HG03469 (cell line): ENCODE data around the gene ZCWPW1.
"Not testable (repeated sequence)": the region's sequence is repeated elsewhere in the genome, so short reads cannot be mapped to it uniquely, and the experiment has no call there.

Experiments
- ATAC-seq: cut with Tn5 transposase; IDR thresholded peaks from one replicate; pipeline ENCODE4 v1.9.1; 2021; ENCODE audit warnings: mild to moderate bottlenecking, moderate library complexity, moderate number of reproducible peaks; ENCODE audit not compliant: unreplicated experiment

ZCWPW1 gene

GRCh38 chr7:100457033-100457432, 28.5 kb upstream of the ZCWPW1 start:
- no peak for ATAC-seq

DNA sequence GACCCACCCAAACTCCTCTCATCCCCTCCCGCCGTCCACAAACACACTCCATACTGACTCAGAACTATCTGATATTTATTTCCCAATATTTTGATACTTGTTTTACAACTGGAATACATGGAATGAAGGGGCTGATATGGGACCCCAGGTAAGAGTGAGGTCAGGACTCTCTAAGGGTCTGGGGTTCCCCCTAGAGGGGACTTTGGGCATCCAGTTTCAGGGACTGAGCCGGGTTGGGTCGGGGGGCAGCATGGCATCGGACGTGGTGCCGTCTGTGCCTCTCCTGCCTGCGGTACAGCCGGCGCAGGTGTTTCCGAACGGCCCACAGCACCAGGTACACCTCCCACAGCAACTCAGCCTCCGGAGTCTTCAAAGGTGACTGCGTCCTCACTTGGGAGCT, 28.1 kb upstream of the ZCWPW1 start:
- ATAC-seq = no peak

DNA sequence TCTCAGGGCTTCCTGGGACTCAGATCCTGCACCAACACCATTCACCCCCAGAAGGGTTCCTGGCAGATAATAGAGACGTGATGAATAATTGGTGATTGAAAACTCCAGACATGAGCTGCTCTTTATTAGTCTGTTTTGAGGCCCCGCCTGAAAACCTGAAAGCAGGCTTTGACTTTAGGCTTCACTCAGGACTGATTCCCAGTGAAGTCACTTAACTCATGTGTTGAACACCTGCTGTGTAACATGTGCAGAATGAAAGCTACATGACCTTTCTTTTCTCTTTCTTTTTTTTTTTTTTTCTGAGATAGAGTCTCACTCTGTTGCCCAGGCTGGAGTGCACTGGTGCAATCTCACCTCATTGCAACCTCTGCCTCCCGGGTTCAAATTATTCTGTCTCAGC, 26.7 kb upstream of the ZCWPW1 start:
- no peak for ATAC-seq

DNA sequence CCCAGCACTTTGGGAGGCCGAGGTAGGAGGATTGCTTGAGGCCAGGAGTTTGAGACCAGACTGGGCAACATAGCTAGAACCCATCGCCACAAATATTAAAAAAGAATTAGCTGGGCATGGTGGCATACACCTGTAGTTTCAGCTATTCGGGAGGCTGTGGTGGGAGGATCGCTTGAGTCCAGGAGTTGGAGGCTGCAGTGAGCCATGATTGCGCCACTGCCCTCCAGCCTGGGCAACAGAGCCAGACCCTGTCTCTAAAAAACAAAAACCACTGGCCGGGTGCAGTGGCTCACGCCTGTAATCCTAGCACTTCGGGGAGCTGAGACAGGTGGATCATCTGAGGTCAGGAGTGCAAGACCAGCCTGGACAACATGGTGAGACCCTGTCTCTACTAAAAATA, 25.4 kb upstream of the ZCWPW1 start:
- not testable (repeated sequence) for ATAC-seq

- ATAC-seq = no peak
Observed at GRCh38 chr7:100452513-100452912, 24.0 kb upstream of the ZCWPW1 start.

DNA sequence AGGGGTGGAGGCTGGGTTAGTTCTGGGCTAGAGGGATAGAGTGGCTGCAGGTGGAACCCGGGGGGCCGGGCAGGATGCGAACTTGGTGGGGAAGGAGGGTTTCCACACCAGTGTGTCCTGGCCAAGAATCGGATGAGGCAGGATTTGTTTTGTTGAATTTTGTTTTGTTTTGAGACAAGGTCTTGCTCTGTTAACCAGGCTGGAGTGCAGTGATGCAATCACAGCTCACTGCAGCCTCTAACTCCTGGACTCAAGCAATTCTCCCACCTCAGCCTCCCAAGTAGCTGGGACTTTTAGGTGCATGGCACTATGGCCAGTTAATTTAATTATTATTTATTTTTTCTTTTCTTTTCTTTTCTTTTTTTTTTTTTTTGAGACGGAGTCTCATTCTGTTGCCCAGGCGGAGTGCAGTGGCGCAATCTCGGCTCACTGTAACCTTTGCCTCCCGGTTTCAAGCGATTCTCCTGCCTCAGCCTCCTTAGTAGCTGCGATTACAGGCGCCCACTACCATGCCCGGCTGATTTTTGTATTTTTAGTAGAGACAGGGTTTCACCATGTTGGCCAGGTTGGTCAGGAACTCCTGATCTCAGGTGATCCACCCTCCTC, 20.8 kb upstream of the ZCWPW1 start:
- ATAC-seq = no peak

DNA sequence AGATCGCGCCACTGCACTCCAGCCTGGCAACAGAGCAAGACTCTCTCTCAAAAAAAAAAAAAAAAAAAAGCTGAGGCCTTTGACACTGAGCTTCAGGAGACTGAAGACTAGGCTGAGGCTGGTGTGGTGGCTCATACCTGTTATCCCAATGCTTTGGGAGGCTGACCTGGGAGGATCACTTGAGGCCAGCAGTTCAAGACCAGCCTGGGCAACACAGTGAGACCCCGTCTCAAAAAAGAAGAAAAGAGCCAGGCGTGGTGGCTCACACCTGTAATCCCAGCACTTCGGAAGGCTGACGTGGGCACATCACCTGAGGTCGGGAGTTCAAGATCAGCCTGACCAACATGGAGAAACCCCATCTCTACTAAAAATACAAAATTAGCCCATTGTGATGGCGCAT, 18.9 kb upstream of the ZCWPW1 start:
- not testable (repeated sequence) for ATAC-seq

- no peak for ATAC-seq
Observed at GRCh38 chr7:100446040-100446439, 17.5 kb upstream of the ZCWPW1 start.

DNA sequence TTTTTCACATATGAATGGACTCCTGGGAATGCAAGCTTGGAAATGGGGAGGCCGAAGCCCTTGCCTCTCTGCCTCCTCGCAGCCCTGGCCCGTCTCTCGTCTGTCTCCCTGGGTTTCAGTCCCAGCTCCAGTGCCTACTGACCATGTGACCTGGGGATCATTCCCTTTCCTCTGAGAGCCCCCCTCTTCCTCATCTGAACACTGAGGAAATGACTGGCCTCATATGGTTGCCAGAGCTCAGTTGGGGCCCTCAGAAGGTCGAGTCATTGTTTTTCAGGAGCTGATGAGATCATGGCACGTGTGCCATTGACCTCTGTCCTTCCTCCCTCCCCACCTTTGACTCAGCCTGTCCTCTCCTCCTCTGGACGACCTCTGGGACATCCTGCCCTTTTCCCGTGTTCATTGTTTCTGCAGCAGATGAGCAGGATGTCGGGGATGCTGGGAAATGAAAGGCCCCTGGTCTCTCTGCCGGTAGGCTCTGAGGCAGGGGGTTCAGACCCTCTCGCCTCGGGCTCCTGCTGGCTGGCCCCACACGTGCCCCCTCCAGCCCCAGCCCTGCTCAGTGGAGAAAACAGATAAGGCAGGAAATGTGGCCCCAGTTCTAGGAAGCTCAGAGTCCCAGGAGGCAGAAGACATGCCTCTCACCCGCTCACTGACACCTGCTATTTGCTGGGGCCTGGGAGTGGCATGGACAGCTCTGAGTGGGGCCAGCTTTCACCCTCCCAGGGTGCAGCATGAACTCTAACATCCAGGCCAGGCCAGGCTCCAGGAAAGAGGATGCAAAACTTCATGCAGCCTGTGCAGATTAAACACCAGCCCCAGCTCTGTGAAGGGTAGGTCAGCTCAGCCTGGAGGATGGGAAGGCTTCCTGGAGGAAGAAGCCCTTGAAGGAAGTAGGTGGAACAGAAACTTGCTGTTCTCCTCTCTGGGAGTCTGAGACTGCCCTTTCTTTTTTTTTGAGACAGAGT, 16.1 kb upstream of the ZCWPW1 start:
- no peak for ATAC-seq

GRCh38 chr7:100443096-100443840, 14.8 kb upstream of the ZCWPW1 start:
- no peak for ATAC-seq

DNA sequence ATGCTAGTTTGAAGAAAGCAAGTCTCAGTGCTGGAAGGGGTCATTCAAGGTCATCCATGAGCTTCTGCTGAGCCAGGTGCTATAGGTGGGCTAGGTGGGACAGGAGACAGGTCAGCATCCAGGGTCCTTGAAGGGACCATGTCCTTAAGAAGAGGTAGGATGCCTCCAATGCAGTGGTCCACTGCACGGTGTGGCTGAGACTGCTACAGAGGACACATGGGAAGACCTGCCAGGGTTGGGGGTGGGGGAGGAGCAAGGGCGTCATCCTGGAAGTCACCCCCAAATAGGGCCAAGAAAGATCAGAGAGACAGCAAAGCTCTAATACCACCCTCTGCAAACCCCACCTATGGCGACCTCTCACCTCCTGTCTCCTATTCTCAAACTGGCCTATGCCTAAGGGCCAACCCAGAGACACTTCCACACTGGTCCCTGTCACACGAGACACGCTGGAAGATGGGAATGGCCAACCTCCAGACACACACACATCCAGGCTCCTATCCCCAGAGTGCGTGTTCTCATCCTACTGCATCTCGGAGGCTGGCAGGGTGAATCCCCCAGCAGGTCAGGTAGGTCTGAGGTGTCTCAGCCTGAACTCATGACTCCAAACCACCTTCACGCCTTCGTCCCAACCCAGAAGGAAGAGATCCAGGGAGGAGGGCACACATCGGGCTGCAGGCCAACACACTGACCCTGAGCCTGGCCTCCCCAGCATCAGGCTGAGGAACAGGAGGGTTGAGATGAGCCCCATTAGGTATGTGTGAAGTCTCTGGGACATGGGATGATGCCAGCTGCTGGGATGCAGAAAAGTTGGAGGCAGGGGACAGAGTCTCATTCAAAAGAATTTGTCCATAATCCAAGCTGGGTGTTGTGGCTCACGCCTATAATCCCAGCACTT, 13.4 kb upstream of the ZCWPW1 start:
- ATAC-seq = no peak

DNA sequence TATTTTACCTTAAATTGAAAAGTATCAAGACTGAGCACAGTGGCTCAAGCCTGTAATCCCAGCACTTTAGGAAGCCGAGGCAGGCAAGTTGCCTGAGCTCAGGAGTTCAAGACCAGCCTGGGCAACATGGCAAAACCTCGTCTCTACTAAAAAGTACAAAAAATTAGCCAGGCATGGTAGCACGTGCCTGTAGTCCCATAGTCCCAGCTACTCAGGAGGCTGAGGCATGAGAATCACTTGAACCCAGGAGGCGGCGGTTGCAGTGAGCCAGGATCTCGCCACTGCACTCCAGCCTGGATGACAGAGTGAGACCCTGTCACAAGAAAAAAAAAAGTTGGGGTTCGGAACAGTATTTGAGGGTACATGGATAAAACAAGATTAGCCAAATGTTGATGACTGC, 10.7 kb upstream of the ZCWPW1 start:
- ATAC-seq = not testable (repeated sequence)

DNA sequence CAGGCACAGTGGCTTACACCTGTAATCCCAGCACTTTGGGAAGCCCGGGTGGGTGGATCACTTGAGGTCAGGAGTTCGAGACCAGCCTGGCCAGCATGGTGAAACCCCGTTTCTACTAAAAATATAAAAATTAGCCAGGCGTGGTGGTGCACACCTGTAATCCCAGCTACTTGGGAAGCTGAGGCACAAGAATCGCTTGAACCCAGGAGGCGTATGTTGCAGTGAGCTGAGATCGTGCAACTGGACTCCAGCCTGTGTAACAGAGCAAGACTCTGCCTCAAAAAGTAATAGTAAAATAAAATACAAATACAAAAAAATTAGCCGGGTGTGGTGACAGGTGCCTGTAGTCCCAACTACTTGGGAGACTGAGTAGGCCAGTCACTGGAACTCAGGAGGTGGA, 10.2 kb upstream of the ZCWPW1 start:
- not testable (repeated sequence) for ATAC-seq

GRCh38 chr7:100438172-100438571, 9.7 kb upstream of the ZCWPW1 start:
- ATAC-seq = no peak

GRCh38 chr7:100437150-100438100, 8.9 kb upstream of the ZCWPW1 start:
- no peak for ATAC-seq

DNA sequence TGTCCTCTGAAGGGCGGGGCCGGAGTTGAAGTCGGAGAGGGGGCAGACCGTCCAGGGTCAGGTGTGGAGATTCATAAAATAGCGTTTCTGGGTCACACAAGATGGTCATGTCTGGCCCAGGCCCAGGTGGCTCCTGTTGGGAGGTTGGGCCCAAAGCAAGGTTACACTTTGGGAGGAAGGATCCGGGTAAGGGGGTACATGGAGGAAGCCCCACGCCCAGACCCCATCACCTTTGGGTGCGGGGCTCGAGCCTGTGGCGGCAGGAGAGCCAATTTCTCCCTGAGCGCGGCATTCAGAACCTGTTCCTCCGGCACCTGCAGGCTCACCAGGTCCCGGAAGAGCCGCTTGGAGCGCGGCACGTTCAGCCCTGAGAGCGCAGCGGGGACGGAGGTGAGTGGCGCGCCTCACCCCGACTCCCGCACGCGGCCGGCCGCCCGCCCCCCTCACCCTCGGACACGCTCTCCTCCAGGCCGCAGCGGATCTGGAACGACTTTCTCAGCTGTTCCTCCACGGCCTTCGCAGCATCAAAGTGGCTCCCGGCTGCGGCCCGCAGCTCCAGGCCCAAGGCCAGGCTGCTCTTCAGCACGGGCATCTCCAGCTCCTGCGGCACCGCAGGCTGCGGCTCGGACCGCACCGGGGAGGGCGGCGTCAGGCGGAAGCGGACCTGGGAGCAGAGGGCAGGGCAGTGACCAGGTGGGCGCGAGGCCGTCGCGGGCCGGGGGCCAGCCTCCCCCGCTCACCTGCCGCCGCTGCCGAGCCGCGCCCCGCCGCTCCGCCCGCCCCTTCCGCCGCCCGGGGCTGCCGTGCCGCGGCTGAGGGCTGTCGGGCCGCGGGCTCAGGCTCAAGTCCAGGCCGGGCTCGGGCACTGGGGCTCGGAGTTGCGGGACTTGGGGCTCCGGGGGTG, 7.2 kb upstream of the ZCWPW1 start:
- ATAC-seq = peak; percentile 19

DNA sequence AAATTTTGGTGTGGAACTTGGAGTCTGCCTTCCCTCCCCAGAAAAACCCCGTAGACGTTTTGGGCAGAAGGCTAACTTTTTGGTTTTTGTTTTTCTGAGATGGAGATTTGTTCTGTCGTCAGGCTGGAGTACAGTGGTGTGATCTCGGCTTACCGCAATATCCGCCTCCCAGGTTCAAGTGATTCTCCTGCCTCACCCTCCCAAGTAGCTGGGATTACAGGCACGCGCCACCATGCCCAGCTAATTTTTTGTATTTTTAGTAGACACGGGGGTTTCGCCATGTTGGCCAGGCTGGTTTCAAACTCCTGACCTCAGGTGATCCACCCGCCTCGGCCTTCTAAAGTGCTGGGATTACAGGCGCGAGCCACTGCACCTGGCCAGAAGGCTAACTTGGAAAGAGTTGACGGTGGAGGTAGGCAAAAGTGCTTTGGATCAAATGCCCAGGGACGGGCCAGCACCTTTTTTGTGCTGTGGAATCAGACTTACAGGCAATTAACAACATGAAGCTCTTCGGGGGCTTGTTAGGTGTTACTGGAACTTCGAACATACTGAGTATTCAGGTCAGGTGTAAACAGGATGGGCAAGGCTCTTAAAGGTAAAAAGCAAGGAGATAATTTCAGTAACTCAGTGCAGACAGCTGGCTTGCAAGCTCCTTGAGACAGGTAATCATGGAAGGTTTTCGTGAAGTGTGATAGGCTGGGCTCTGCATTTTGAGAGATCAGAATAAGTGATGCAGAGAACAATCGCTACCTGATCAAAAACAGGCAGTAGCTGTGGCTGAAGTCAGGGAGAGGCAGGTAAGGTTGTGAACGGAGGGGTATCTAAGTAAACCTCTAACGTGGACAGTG, 6.0 kb upstream of the ZCWPW1 start:
- no peak for ATAC-seq
